ENCODE data around the gene LCN10.

DNA sequence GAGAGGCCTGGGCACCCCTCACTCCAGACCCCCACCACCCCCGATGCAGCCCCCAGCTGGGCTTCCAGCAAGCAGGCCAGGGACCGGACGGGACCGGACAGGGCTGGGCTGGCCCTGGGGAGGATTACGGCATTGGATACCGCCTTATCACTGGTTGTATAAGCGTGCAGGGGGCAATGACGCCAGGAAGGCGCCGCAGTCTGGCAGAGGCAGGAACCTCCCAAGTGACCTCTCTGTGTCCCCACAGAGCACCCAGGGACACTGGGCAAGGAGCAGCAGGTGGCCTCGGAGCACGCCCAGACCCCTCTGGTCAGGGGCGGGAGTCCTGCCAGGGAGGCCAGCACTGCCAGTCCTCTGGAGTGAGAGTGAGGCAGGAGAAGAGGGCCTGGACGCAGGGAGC, 22.3 kb upstream of the LCN10 start:
- TF ChIP-seq, protein P1, sequence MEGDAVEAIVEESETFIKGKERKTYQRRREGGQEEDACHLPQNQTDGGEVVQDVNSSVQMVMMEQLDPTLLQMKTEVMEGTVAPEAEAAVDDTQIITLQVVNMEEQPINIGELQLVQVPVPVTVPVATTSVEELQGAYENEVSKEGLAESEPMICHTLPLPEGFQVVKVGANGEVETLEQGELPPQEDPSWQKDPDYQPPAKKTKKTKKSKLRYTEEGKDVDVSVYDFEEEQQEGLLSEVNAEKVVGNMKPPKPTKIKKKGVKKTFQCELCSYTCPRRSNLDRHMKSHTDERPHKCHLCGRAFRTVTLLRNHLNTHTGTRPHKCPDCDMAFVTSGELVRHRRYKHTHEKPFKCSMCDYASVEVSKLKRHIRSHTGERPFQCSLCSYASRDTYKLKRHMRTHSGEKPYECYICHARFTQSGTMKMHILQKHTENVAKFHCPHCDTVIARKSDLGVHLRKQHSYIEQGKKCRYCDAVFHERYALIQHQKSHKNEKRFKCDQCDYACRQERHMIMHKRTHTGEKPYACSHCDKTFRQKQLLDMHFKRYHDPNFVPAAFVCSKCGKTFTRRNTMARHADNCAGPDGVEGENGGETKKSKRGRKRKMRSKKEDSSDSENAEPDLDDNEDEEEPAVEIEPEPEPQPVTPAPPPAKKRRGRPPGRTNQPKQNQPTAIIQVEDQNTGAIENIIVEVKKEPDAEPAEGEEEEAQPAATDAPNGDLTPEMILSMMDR (IDR thresholded peaks at IDR 0.05): no peak
- no peak for TF ChIP-seq POLR2A (IDR thresholded peaks at IDR 0.05)

All from vagina (tissue), 2 donors.